Kidney (tissue), 14 donors: ENCODE data around the gene PLEKHA8. TPM values are rescaled to one million over a fixed set of nuclear protein-coding genes. Genes with fewer than 3 reads are reported as not detected.

ENCODE experiments used
- DNase-seq, 5 donors: peaks; one replicate each; pipeline ENCODE4 v3.0.0-alpha.2; 2013 to 2020
- FAIRE-seq: peaks from 2 replicates; lab custom pipeline; 2012; peaks lifted over from hg19 to GRCh38; lab: Jason Lieb, UNC
- H3K27ac ChIP-seq, 2 donors: one replicate each; pipeline ENCODE4 v1.7.0; 2013; ENCODE audit warnings: low read depth in 2 of 2, low read length in 2 of 2, inconsistent platforms in 1 of 2
- H3K27me3 ChIP-seq: one replicate; pipeline ENCODE4 v1.7.1; 2013; ENCODE audit warnings: low read length, inconsistent platforms; ENCODE audit not compliant: control insufficient read depth, insufficient read depth
- H3K36me3 ChIP-seq, 3 donors: one replicate each; pipeline versions ENCODE4 v1.7.0 to v1.7.1; 2013; ENCODE audit warnings: low read length in 3 of 3, control low read depth in 1 of 3, inconsistent platforms in 1 of 3; ENCODE audit not compliant: insufficient read depth in 3 of 3, control insufficient read depth in 2 of 3
- H3K4me1 ChIP-seq, 3 donors: one replicate each; pipeline versions ENCODE4 v1.7.0 to v1.7.1; 2013; ENCODE audit warnings: low read length in 3 of 3, inconsistent platforms in 1 of 3, low read depth in 1 of 3; ENCODE audit not compliant: control insufficient read depth in 2 of 3, insufficient read depth in 2 of 3
- H3K4me3 ChIP-seq, 3 donors: one replicate each; pipeline versions ENCODE4 v1.7.0 to v1.8.1; 2013; ENCODE audit warnings: low read length in 3 of 3, control low read depth in 1 of 3, inconsistent platforms in 1 of 3
- H3K9ac ChIP-seq, 3 donors: one replicate each; pipeline versions ENCODE4 v1.7.0 to v1.7.1; 2013; ENCODE audit warnings: low read length in 3 of 3, control low read depth in 1 of 3, inconsistent platforms in 1 of 3
- H3K9me3 ChIP-seq, 3 donors: one replicate each; pipeline versions ENCODE4 v1.7.0 to v1.7.1; 2013; ENCODE audit warnings: low read length in 3 of 3, control low read depth in 1 of 3, inconsistent platforms in 1 of 3; ENCODE audit not compliant: control insufficient read depth in 2 of 3, insufficient read depth in 1 of 3
- intact Hi-C: fragments of 100-400 bp; cut with DNase I; formaldehyde crosslinking; loops from one replicate; pipeline ENCODE4 v1.11.1; 2022
- polyA plus RNA-seq: library from polyadenylated mRNA; stranded (reverse); fragments of 350-450 nt; fragmentation: Illumina TruSeq; extraction: RNeasy Lipid Tissue Mini Kit (QIAGEN cat#74804); gene quantifications from one replicate; pipeline ENCODE4 v1.2.3, GENCODE V29; 2014; ENCODE audit warnings: low read depth, low replicate concordance; ENCODE audit not compliant: insufficient read depth
- total RNA-seq: library from RNA; stranded (reverse); fragmentation: NEBNext Ultra II Directional; extraction: Animal tissue kit (Norgen Biotek cat#: 25700); gene quantifications from one replicate; pipeline ENCODE4 v1.2.1, GENCODE V29; 2021
- TF ChIP-seq, protein P1 (sequence below): IDR thresholded peaks from 3 replicates; pipeline ENCODE4 v1.5.1; 2012; ENCODE audit warnings: mild to moderate bottlenecking, moderate library complexity, borderline replicate concordance; ENCODE audit not compliant: insufficient read depth; ENCODE audit errors: extremely low read depth
- donor health status: control.
- donor health status: control.
- donor health status: control.
- donor health status: control.
- donor health status: control.
- donor health status: DM: yes; HTN: yes; CAD: no.
- donor health status: Normal renal cell carcinoma (clear cell type).

Gene PLEKHA8
- total and polyA plus RNA-seq, 2 donors from 2014 or later: 4.8 to 8.5 TPM

DNA sequence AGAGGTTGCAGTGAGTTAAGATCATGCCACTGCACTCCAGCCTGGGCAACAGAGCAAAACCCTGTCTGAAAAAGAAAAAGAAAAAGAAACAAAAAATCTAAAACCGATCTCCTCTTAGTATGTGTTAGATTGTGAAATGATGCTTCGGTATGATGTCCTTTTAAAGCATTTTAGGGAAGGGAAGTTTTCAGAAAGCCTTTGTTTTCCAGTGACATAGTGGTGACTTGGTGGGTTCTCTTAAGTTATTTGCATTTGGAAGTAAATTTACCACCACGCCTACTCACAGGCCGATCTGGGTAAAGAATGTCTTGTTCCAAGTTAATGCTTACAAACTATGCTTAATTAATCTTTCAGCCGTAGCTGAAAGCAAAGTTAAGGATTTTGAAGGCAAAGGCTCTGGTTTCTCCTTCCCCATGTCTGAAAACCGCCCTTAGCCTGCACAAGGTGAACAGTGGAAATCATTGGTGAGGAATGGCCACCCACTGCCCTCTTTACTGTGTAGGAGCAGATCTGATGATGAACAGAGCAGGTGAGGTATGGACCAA is 117.3 kb downstream of the PLEKHA8 start:
- Histone ChIP-seq H3K36me3 (no peaks in the 10 kb centered on the region), H3K4me3 (peak overlapping the region in 1 of 3 donors; percentile 45), H3K9me3 (no peaks in the 10 kb centered on the region), H3K27ac (peak overlapping the region; percentile 69 to 74), H3K27me3 (no peaks in the 10 kb centered on the region), H3K4me1 (peaks cover 2 to 29% (median 15%) of the 10 kb centered on the region in 3 donors), H3K9ac (peak overlapping the region in 1 of 3 donors; percentile 56)
- FAIRE-seq: peak; percentile 39
- TF ChIP-seq, protein P1, sequence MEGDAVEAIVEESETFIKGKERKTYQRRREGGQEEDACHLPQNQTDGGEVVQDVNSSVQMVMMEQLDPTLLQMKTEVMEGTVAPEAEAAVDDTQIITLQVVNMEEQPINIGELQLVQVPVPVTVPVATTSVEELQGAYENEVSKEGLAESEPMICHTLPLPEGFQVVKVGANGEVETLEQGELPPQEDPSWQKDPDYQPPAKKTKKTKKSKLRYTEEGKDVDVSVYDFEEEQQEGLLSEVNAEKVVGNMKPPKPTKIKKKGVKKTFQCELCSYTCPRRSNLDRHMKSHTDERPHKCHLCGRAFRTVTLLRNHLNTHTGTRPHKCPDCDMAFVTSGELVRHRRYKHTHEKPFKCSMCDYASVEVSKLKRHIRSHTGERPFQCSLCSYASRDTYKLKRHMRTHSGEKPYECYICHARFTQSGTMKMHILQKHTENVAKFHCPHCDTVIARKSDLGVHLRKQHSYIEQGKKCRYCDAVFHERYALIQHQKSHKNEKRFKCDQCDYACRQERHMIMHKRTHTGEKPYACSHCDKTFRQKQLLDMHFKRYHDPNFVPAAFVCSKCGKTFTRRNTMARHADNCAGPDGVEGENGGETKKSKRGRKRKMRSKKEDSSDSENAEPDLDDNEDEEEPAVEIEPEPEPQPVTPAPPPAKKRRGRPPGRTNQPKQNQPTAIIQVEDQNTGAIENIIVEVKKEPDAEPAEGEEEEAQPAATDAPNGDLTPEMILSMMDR: no peak
- intact Hi-C loops: no loop called here
- peak in 3 of 5 donors; percentile 40 to 81 (median 71) for DNase-seq

DNA sequence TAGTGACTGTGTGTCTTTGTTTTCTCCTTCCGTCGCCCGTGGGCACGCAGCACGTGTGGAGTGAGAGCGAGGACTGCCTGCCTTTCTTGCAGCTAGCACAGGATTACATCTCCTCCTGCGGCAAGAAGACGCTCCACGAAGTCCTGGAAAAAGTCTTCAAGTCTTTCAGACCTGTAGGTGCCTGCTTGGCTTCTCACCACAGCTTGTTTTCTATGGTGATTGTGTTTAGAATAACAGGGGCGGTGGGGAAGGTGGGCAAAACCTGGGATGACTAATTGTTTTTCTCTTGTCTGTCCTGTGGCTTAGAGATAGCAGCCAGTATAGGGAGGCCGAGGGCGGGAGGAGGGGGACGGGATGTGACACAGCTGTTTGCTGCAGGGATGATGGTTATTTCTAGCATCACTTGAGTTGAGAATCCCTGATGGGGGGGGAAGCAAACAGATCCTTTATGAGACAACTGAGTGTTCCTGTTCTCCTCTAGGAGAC is 118.0 kb downstream of the PLEKHA8 start:
- intact Hi-C loops: no loop called here
- TF ChIP-seq, protein P1: no peak
- H3K4me1 ChIP-seq: peaks cover 2 to 29% (median 15%) of the 10 kb centered on the region in 3 donors
- FAIRE-seq (no peak), DNase-seq (peak in 1 of 5 donors; percentile 54)
- H3K9ac ChIP-seq: peak overlapping the region in 1 of 3 donors; percentile 56
- H3K4me3 ChIP-seq: peak overlapping the region in 1 of 3 donors; percentile 45
- peak overlapping the region; percentile 64 to 69 for H3K27ac ChIP-seq
- peaks cover 0 to 6% (median 0%) of the 10 kb centered on the region in 3 donors for H3K36me3 ChIP-seq
- H3K9me3 ChIP-seq: no peaks in the 10 kb centered on the region
- H3K27me3 ChIP-seq: no peaks in the 10 kb centered on the region

DNA sequence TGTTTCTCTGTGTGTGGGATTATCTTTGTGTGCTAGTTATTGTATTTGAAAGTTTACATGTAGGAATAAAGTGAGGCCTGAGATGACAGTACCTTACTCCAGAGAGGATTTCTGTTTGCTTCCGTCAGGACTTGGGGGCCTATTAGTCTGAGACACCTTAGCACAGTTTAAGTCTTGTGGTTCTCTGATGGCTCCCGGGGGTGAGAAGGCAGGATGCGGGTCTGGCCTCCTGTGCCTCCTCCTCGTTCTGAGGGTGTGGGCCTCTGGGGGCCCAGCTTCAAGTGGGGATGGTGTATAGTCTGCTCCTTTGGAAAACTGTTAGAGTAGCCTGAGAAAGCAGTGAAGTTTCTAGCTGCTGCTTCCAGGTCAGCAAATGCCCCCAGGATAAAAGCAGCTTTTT is 119.0 kb downstream of the PLEKHA8 start:
- TF ChIP-seq, protein P1: no peak
- FAIRE-seq: no peak
- Histone ChIP-seq H3K27me3 (no peaks in the 10 kb centered on the region), H3K27ac (peak overlapping the region; percentile 64 to 69), H3K4me3 (peak overlapping the region in 2 of 3 donors; percentile 21 to 45), H3K9ac (peak overlapping the region in 1 of 3 donors; percentile 56), H3K36me3 (peaks cover 0 to 6% (median under 1%) of the 10 kb centered on the region in 3 donors), H3K9me3 (no peaks in the 10 kb centered on the region), H3K4me1 (peaks cover 2 to 24% (median 10%) of the 10 kb centered on the region in 3 donors)
- intact Hi-C loops: no loop called here
- DNase-seq: no peak
